A549 (cell line): Measurements from ENCODE around the gene ODF2L. TPM values are rescaled to one million over a fixed set of nuclear protein-coding genes. Genes with fewer than 3 reads are reported as not detected.
A peak's percentile ranks its signal among the peaks of the same experiment; 100 is the strongest.

Experiments used
- ATAC-seq, 2 experiments: fragments of 200-7000 bp in 1 of 2; fragments of >200 bp in 1 of 2; cut with Nextera tagmentation in 1 of 2; cut with Tn5 transposase in 1 of 2; 3 replicates each; pipeline versions ENCODE4 v1.8.0 to v1.9.1; 2018 to 2020; ENCODE audit warnings: mild to moderate bottlenecking in 1 of 2, moderate library complexity in 1 of 2
- CTCF ChIA-PET: fragments of 300-600 bp; sonication (Branson Sonifier 250); formaldehyde crosslinking; extraction: SDS; loops from one replicate; lab custom pipeline; 2021; ENCODE audit warnings: antibody characterized with exemption, inconsistent platforms; lab: Yijun Ruan, JAX
- POLR2A ChIA-PET: fragments of 350-600 bp; formaldehyde crosslinking; extraction: SDS; loops from one replicate; lab custom pipeline; 2021; ENCODE audit warnings: antibody characterized with exemption, inconsistent platforms; lab: Yijun Ruan, JAX
- DNase-seq, 2 experiments: peaks; one replicate each; pipeline versions ENCODE4 v3.0.0 to v3.0.0-alpha.2; 2011 to 2016; ENCODE audit warnings: low read depth in 1 of 2, low spot score in 1 of 2
- FAIRE-seq: peaks from 2 replicates; lab custom pipeline; 2011; peaks lifted over from hg19 to GRCh38; lab: Jason Lieb, UNC
- H3K27ac ChIP-seq, 2 experiments: fragments of >200 bp; sonication (Bioruptor Twin); formaldehyde crosslinking; 3 replicates each; pipeline ENCODE4 v1.5.1; 2016 to 2017
- H3K4me1 ChIP-seq: fragments of >200 bp; sonication (Bioruptor Twin); formaldehyde crosslinking; 3 replicates; pipeline ENCODE4 v1.6.1; 2016
- H3K4me2 ChIP-seq: fragments of >200 bp; sonication (Bioruptor Twin); formaldehyde crosslinking; 3 replicates; pipeline ENCODE4 v1.6.1; 2016
- H3K4me3 ChIP-seq: fragments of >200 bp; sonication (Bioruptor Twin); formaldehyde crosslinking; 3 replicates; pipeline ENCODE4 v1.5.1; 2016
- H3K9me3 ChIP-seq: fragments of >200 bp; sonication (Bioruptor Twin); formaldehyde crosslinking; 3 replicates; pipeline ENCODE4 v1.6.1; 2016
- CBX2 ChIP-seq: fragments of 200-600 bp; sonication (generic); IDR thresholded peaks from 2 replicates; pipeline ENCODE4 v1.6.1; 2016; ENCODE audit warnings: low read depth, mild to moderate bottlenecking, borderline replicate concordance
- CEBPB ChIP-seq, 2 experiments: fragments of >200 bp in 1 of 2; sonication (Bioruptor Twin) in 1 of 2; formaldehyde crosslinking in 1 of 2; IDR thresholded peaks; 2 replicates each; pipeline ENCODE4 v1.6.1; 2012 to 2016
- CHD2 ChIP-seq: fragments of 150-350 bp; IDR thresholded peaks from 2 replicates; pipeline ENCODE4 v1.6.1; 2014; ENCODE audit warnings: low read length; ENCODE audit not compliant: partially characterized antibody
- EP300 ChIP-seq, 2 experiments: fragments of >200 bp; sonication (Bioruptor Twin); formaldehyde crosslinking; IDR thresholded peaks; 2 replicates in 1 of 2; 3 replicates in 1 of 2; pipeline ENCODE4 v1.6.1; 2016 to 2017
- ESRRA ChIP-seq: fragments of 150-350 bp; IDR thresholded peaks from 2 replicates; pipeline ENCODE4 v1.6.1; 2014; ENCODE audit warnings: mild to moderate bottlenecking, low read length, borderline replicate concordance
- HDAC2 ChIP-seq: fragments of 200-600 bp; sonication (generic); IDR thresholded peaks from 2 replicates; pipeline ENCODE4 v1.6.1; 2016
- HOXB5 ChIP-seq: fragments of 250-450 bp; sonication (Bioruptor Pico); IDR thresholded peaks from 2 replicates; pipeline ENCODE4 v1.5.0; 2020; ENCODE audit warnings: mild to moderate bottlenecking, moderate library complexity
- JUN ChIP-seq, 2 experiments: fragments of >200 bp; sonication (Bioruptor Twin); formaldehyde crosslinking; IDR thresholded peaks; 2 replicates in 1 of 2; 3 replicates in 1 of 2; pipeline ENCODE4 v1.6.1; 2016 to 2017
- KDM1A ChIP-seq: fragments of 200-600 bp; sonication (generic); IDR thresholded peaks from 2 replicates; pipeline ENCODE4 v1.6.1; 2016; ENCODE audit warnings: low read depth, mild to moderate bottlenecking
- MAZ ChIP-seq: fragments of 150-350 bp; IDR thresholded peaks from 2 replicates; pipeline ENCODE4 v1.6.1; 2014; ENCODE audit warnings: antibody characterized with exemption, low read depth, low read length, borderline replicate concordance
- NFE2L2 ChIP-seq: fragments of 150-350 bp; conservative IDR thresholded peaks from 2 replicates; pipeline ENCODE4 v1.6.1; 2014; ENCODE audit warnings: low read length
- NPAS2 ChIP-seq: fragments of 250-450 bp; sonication (Bioruptor Pico); IDR thresholded peaks from 2 replicates; pipeline ENCODE4 v1.8.0; 2022; ENCODE audit warnings: mild to moderate bottlenecking, moderate library complexity, borderline replicate concordance
- PHF8 ChIP-seq: fragments of 200-600 bp; sonication (generic); IDR thresholded peaks from 2 replicates; pipeline ENCODE4 v1.6.1; 2016; ENCODE audit warnings: low read depth, mild to moderate bottlenecking, antibody characterized with exemption, moderate library complexity, borderline replicate concordance
- RARB ChIP-seq: fragments of 250-450 bp; sonication (Bioruptor Pico); IDR thresholded peaks from 2 replicates; pipeline ENCODE4 v1.8.0; 2021; ENCODE audit warnings: mild to moderate bottlenecking, moderate library complexity
- RCOR1 ChIP-seq: fragments of 150-350 bp; IDR thresholded peaks from 2 replicates; pipeline ENCODE4 v1.6.1; 2014; ENCODE audit warnings: antibody characterized with exemption, low read length, low read depth
- SREBF2 ChIP-seq: fragments of 450-650 bp; IDR thresholded peaks from 2 replicates; pipeline ENCODE4 v1.6.1; 2014; ENCODE audit warnings: mild to moderate bottlenecking, moderate library complexity
- TFCP2L1 ChIP-seq: fragments of 250-450 bp; sonication (Bioruptor Pico); IDR thresholded peaks from 2 replicates; pipeline ENCODE4 v1.5.0; 2021; ENCODE audit warnings: mild to moderate bottlenecking
- ZC3H11A ChIP-seq: fragments of 450-650 bp; IDR thresholded peaks from 2 replicates; pipeline ENCODE4 v1.6.1; 2014; ENCODE audit warnings: antibody characterized with exemption, mild to moderate bottlenecking
- ZSCAN20 ChIP-seq: fragments of 250-450 bp; sonication (Bioruptor Pico); IDR thresholded peaks from 2 replicates; pipeline ENCODE4 v1.8.0; 2022; ENCODE audit warnings: mild to moderate bottlenecking, moderate library complexity
- WGBS: methylation state at CpG from one replicate; pipeline ENCODE4 v1.1.6; 2017; ENCODE audit errors: missing lambda C conversion rate; 5-methylcytosine and 5-hydroxymethylcytosine counted together
- polyA plus RNA-seq, 4 experiments: library from polyadenylated mRNA; depleted of rRNA in 3 of 4; stranded (reverse); fragments of >200 nt; fragmentation: RNase III in 1 of 4; extraction: RNeasy Plus Mini Kit Qiagen cat#74134 plus additional on column Dnase treatment in 1 of 4; gene quantifications; 2 replicates in 3 of 4; 3 replicates in 1 of 4; pipeline ENCODE4 v1.2.3, GENCODE V29; 2011 to 2017
- TF ChIP-seq, protein P1 (sequence below): fragments of >200 bp; sonication (Bioruptor Twin); formaldehyde crosslinking; IDR thresholded peaks from 2 replicates; pipeline ENCODE4 v1.6.1; 2016
- TF ChIP-seq, protein P2 (sequence below): fragments of 450-650 bp; IDR thresholded peaks from 2 replicates; pipeline ENCODE4 v1.6.1; 2014; ENCODE audit warnings: antibody characterized with exemption
- TF ChIP-seq, protein P3 (sequence below): IDR thresholded peaks from 2 replicates; pipeline ENCODE4 v1.6.1; 2012
- TF ChIP-seq, protein P4 (sequence below): fragments of 250-450 bp; sonication (Bioruptor Pico); IDR thresholded peaks from 2 replicates; pipeline ENCODE4 v1.5.0; 2021; ENCODE audit warnings: mild to moderate bottlenecking, moderate library complexity, borderline replicate concordance
- TF ChIP-seq, protein P5 (sequence below): IDR thresholded peaks from 2 replicates; pipeline ENCODE4 v1.6.1; 2012
- TF ChIP-seq, protein P6 (sequence below): fragments of 250-450 bp; sonication (Bioruptor Pico); IDR thresholded peaks from 2 replicates; pipeline ENCODE4 v1.5.0; 2020; ENCODE audit warnings: low read depth, mild to moderate bottlenecking, moderate library complexity
- TF ChIP-seq, protein P7 (sequence below): fragments of 150-350 bp; IDR thresholded peaks from 2 replicates; pipeline ENCODE4 v1.6.1; 2014; ENCODE audit warnings: low read depth, mild to moderate bottlenecking, low read length

The ODF2L gene
- polyA plus RNA-seq, 2 of the 4 experiments (the other 2 are of a cell fraction), result 10.0 to 17.7 TPM

DNA sequence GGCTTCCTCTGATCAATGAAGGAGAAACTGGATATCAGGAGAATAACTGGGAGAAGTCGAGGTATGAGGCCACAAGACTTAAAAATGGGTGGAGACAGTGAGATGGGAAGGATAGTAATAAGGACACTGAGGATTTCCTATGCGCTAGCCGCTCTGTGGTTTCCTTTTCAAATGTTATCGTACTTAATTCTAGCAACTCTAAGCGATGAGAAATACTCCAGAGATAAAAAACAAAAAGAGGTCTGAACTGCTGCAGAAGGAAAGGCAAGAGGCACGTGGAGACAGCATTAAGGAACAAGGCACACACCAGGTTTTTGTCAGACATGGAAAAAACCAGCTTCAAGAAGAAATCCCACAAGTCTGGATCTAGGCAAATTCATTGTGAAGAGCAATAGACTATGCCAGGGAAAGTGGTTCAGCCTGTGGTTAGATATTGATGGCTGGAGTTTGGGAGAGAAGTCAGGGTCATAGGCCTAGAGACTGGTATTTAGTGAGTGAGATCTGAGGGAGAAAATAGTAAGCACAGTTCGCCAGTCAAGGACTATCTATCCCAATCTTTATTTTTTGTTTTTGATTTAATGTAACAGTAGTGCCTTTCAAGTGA, 33.1 kb upstream of the ODF2L start:
- peaks cover 12% of the 10 kb centered on the region for H3K4me1 ChIP-seq
- ATAC-seq (no peak), FAIRE-seq (no peak), DNase-seq (no peak)
- 65% methylated on average over 7 of the region's 7 CpGs for WGBS
- TF ChIP-seq HDAC2 (no peak), RARB (CRISPR knock-in tag) (no peak), ZSCAN20 (CRISPR knock-in tag) (no peak), ESRRA (no peak), NPAS2 (CRISPR knock-in tag) (no peak), CEBPB (IDR thresholded peaks at IDR 0.05) (no peak), RCOR1 (no peak), EP300 (IDR thresholded peaks at IDR 0.05) (no peak), NFE2L2 (no peak), KDM1A (no peak)
- TF ChIP-seq, protein P1, sequence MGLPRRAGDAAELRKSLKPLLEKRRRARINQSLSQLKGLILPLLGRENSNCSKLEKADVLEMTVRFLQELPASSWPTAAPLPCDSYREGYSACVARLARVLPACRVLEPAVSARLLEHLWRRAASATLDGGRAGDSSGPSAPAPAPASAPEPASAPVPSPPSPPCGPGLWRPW, result no peak
- TF ChIP-seq, protein P2, sequence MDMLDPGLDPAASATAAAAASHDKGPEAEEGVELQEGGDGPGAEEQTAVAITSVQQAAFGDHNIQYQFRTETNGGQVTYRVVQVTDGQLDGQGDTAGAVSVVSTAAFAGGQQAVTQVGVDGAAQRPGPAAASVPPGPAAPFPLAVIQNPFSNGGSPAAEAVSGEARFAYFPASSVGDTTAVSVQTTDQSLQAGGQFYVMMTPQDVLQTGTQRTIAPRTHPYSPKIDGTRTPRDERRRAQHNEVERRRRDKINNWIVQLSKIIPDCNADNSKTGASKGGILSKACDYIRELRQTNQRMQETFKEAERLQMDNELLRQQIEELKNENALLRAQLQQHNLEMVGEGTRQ, result no peak
- TF ChIP-seq, protein P3, sequence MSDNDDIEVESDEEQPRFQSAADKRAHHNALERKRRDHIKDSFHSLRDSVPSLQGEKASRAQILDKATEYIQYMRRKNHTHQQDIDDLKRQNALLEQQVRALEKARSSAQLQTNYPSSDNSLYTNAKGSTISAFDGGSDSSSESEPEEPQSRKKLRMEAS, result no peak
- peak overlapping the region; percentile 57 for H3K4me2 ChIP-seq
- ChIA-PET POLR2A (interaction anchor here (1.7 kb wide), 1 partner anchor 33 kb away, joined by 3 read pairs; the partner anchor contains the start of gene ODF2L), CTCF (no interaction called here)
- no peaks in the 10 kb centered on the region for H3K9me3 ChIP-seq
- no peak overlapping the region for H3K4me3 ChIP-seq
- peak overlapping the region; percentile 5 to 32; a peak in 3 of 6 replicates for H3K27ac ChIP-seq

DNA sequence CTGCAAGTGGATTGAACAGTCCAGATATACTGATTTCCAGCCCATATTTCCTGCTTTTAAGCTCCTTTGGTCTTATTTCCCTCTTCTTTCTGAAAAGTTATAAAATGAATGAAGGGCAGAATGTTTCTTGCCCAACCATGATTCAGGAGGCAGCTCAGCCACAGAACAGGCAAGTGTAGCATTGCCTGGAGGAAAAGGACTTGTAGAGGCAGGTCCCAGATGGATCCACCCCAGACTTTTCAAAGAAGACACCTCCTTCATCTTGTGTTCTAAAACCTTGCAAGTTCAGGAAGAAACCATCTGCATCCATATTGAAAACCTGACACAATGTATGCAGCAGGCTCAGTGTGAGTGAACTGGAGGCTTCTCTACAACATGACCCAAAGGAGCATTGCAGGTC, 27.8 kb upstream of the ODF2L start, which contains the start of gene CLCA2:
Gene CLCA2, plus strand, starts transcription at position 299 of the 400 bp plus-strand sequence. Its CDS starts 77 bp downstream, at position 376.
- POLR2A ChIA-PET, result no interaction called here
- no peak for FAIRE-seq
- no peaks in the 10 kb centered on the region for H3K4me1 ChIP-seq

More for the DNA sequence above, 27.8 kb upstream of the ODF2L start, which contains the start of gene CLCA2:
- CTCF ChIA-PET, result no interaction called here
- no peak for TF ChIP-seq CBX2
- TF ChIP-seq SREBF2, result no peak
- TF ChIP-seq, protein P4, sequence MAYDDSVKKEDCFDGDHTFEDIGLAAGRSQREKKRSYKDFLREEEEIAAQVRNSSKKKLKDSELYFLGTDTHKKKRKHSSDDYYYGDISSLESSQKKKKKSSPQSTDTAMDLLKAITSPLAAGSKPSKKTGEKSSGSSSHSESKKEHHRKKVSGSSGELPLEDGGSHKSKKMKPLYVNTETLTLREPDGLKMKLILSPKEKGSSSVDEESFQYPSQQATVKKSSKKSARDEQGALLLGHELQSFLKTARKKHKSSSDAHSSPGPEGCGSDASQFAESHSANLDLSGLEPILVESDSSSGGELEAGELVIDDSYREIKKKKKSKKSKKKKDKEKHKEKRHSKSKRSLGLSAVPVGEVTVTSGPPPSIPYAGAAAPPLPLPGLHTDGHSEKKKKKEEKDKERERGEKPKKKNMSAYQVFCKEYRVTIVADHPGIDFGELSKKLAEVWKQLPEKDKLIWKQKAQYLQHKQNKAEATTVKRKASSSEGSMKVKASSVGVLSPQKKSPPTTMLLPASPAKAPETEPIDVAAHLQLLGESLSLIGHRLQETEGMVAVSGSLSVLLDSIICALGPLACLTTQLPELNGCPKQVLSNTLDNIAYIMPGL, result no peak
- TF ChIP-seq NPAS2 (CRISPR knock-in tag), result no peak
- no peak for TF ChIP-seq TFCP2L1 (CRISPR knock-in tag)
- TF ChIP-seq, protein P5, sequence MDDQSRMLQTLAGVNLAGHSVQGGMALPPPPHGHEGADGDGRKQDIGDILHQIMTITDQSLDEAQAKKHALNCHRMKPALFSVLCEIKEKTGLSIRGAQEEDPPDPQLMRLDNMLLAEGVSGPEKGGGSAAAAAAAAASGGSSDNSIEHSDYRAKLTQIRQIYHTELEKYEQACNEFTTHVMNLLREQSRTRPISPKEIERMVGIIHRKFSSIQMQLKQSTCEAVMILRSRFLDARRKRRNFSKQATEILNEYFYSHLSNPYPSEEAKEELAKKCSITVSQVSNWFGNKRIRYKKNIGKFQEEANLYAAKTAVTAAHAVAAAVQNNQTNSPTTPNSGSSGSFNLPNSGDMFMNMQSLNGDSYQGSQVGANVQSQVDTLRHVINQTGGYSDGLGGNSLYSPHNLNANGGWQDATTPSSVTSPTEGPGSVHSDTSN, result no peak
- no peak for TF ChIP-seq CHD2
- TF ChIP-seq ZC3H11A, result no peak
- TF ChIP-seq NFE2L2, result no peak
- no peak for TF ChIP-seq HOXB5 (CRISPR knock-in tag)
- no peak for TF ChIP-seq JUN (IDR thresholded peaks at IDR 0.05)
- TF ChIP-seq, protein P6, sequence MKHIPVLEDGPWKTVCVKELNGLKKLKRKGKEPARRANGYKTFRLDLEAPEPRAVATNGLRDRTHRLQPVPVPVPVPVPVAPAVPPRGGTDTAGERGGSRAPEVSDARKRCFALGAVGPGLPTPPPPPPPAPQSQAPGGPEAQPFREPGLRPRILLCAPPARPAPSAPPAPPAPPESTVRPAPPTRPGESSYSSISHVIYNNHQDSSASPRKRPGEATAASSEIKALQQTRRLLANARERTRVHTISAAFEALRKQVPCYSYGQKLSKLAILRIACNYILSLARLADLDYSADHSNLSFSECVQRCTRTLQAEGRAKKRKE, result no peak
- TF ChIP-seq MAZ, result no peak
- TF ChIP-seq, protein P3, result no peak
- TF ChIP-seq, protein P7, sequence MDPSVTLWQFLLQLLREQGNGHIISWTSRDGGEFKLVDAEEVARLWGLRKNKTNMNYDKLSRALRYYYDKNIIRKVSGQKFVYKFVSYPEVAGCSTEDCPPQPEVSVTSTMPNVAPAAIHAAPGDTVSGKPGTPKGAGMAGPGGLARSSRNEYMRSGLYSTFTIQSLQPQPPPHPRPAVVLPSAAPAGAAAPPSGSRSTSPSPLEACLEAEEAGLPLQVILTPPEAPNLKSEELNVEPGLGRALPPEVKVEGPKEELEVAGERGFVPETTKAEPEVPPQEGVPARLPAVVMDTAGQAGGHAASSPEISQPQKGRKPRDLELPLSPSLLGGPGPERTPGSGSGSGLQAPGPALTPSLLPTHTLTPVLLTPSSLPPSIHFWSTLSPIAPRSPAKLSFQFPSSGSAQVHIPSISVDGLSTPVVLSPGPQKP, result no peak
- TF ChIP-seq PHF8, result no peak
- no peaks in the 10 kb centered on the region for H3K9me3 ChIP-seq
- DNase-seq, result no peak
- ATAC-seq, result no peak
- no peak within 1 kb of the TSS for H3K4me2 ChIP-seq
- no peak within 1 kb of the TSS for H3K27ac ChIP-seq
- no peak within 1 kb of the TSS for H3K4me3 ChIP-seq
